Frontal cortex (tissue), 4 donors: ENCODE data around the gene CTIF. TPM values are rescaled to one million over a fixed set of nuclear protein-coding genes. Genes with fewer than 3 reads are reported as not detected.

Experiments used
- DNase-seq, 2 donors: peaks; one replicate each; pipeline ENCODE4 v3.0.0; 2012; ENCODE audit warnings: low spot score in 2 of 2
- FAIRE-seq: peaks from 2 replicates; lab custom pipeline; 2012; peaks lifted over from hg19 to GRCh38; lab: Jason Lieb, UNC
- total RNA-seq: library from RNA; depleted of rRNA; stranded (reverse); fragments of >200 nt; gene quantifications from one replicate; pipeline ENCODE4 v1.2.3, GENCODE V29; 2014
- donor health status: control.
- donor health status: control.
- donor health status: control.

Gene CTIF
- total RNA-seq, 1 donor from 2014 or later, result 42.0 TPM

- FAIRE-seq (no peak), DNase-seq (no peak)
These were observed 154.2 kb downstream of the CTIF start for GRCh38 chr18:48693006-48693405.

GRCh38 chr18:48693625-48694262, 154.9 kb downstream of the CTIF start:
- DNase-seq (no peak), FAIRE-seq (no peak)

GRCh38 chr18:48694295-48694694, 155.5 kb downstream of the CTIF start:
- DNase-seq (no peak), FAIRE-seq (no peak)

GRCh38 chr18:48695671-48696070, 156.8 kb downstream of the CTIF start:
- FAIRE-seq (no peak), DNase-seq (no peak)

GRCh38 chr18:48696218-48696617, 157.4 kb downstream of the CTIF start:
- no peak for FAIRE-seq

GRCh38 chr18:48697441-48697840, 158.6 kb downstream of the CTIF start:
- DNase-seq (no peak), FAIRE-seq (no peak)

More at GRCh38 chr18:48696218-48696617, 157.4 kb downstream of the CTIF start:
- DNase-seq, result no peak

GRCh38 chr18:48698707-48699106, 159.9 kb downstream of the CTIF start:
- no peak for FAIRE-seq
- DNase-seq, result no peak

GRCh38 chr18:48699761-48700160, 160.9 kb downstream of the CTIF start:
- DNase-seq (no peak), FAIRE-seq (no peak)

- FAIRE-seq, result no peak
- DNase-seq, result no peak
These were observed 161.6 kb downstream of the CTIF start for GRCh38 chr18:48700446-48700845.

- DNase-seq (no peak), FAIRE-seq (no peak)
These were observed 163.7 kb downstream of the CTIF start for GRCh38 chr18:48702346-48703027.

GRCh38 chr18:48703028-48703386, 164.2 kb downstream of the CTIF start:
- no peak for FAIRE-seq
- no peak for DNase-seq

- no peak for FAIRE-seq
- DNase-seq, result no peak
These were observed 164.6 kb downstream of the CTIF start for GRCh38 chr18:48703418-48703817.

GRCh38 chr18:48705043-48705442, 166.2 kb downstream of the CTIF start:
- no peak for FAIRE-seq

GRCh38 chr18:48705531-48705930, 166.7 kb downstream of the CTIF start:
- DNase-seq (no peak), FAIRE-seq (no peak)

More at GRCh38 chr18:48705043-48705442, 166.2 kb downstream of the CTIF start:
- DNase-seq, result no peak

- DNase-seq (no peak), FAIRE-seq (no peak)
These were observed 167.9 kb downstream of the CTIF start for GRCh38 chr18:48706731-48707130.

GRCh38 chr18:48707636-48708296, 168.9 kb downstream of the CTIF start:
- FAIRE-seq (no peak), DNase-seq (no peak)

GRCh38 chr18:48708807-48709206, 170.0 kb downstream of the CTIF start:
- no peak for FAIRE-seq
- no peak for DNase-seq

GRCh38 chr18:48709371-48710062, 170.7 kb downstream of the CTIF start:
- no peak for DNase-seq
- FAIRE-seq, result no peak

- no peak for FAIRE-seq
These were observed 173.0 kb downstream of the CTIF start for GRCh38 chr18:48711651-48712486.

GRCh38 chr18:48713309-48713708, 174.5 kb downstream of the CTIF start:
- no peak for FAIRE-seq

More at GRCh38 chr18:48711651-48712486, 173.0 kb downstream of the CTIF start:
- DNase-seq, result peak in 1 of 2 donors; percentile 46

More at GRCh38 chr18:48713309-48713708, 174.5 kb downstream of the CTIF start:
- DNase-seq, result no peak
